ENCODE data around the gene COX8C. TPM values are rescaled to one million over a fixed set of nuclear protein-coding genes. Genes with fewer than 3 reads are reported as not detected.

Gene COX8C
- total and polyA plus RNA-seq, 10 of the 15 experiments (the other 5 are each of a cell fraction or from before 2014, with no cell fraction given), result 0.15 to 0.20 TPM; not detected in 8

DNA sequence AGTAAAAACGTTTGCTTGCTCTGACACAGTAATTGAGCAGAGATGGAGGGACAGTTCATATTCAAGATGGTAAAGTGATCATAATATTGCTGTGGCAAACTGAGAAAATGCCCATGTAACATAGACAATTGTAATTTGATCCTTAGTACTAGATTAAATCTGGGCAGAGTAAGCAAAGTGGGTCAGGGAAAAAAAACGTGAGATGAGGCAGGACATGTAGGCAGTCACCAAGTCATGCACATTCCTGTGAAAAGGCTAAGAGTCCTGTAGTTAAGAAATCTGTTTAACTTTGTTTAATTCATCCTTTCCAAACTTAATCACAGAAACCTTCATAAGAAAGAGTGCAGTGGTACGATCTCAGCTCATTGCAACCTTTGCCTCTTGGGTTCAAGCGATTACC is 30.3 kb upstream of the COX8C start:
- H3K4me1 ChIP-seq (ENCODE audit: control insufficient read depth, insufficient read depth, low read length), result peaks cover 21% of the 10 kb centered on the region
- no peak overlapping the region for H3K9ac ChIP-seq (ENCODE audit: control insufficient read depth, insufficient read depth, low read length)
- no peak overlapping the region for H3K27ac ChIP-seq (ENCODE audit: control insufficient read depth, insufficient read depth)
- intact Hi-C loops (cut with micrococcal nuclease; ENCODE audit: unreplicated experiment) (no loop called here), in situ Hi-C loops (cut with MboI) (no loop called here)
- no peaks in the 10 kb centered on the region for H4K20me1 ChIP-seq (ENCODE audit: control insufficient read depth, insufficient read depth)
- no peaks in the 10 kb centered on the region for H3K27me3 ChIP-seq (replicated peaks in 1 of 2; ENCODE audit: control insufficient read depth in 2 of 2, insufficient read depth in 2 of 2, low read length in 1 of 2)
- SMC1A ChIA-PET (ENCODE audit: uncharacterized antibody, unreplicated experiment), result interaction anchor here (1.7 to 7.4 kb wide), 3 partner anchors 14 to 109 kb away, joined by 5 to 41 read pairs (median 15); partner anchors contain the start of gene UBR7
- no peak for DNase-seq (ENCODE audit: low read depth, low spot score)
- no TSS peak for BruUV-seq (replicated peaks)
- POLR2A ChIA-PET, result interaction anchor here (0.6 kb wide), 1 partner anchor 42 kb away, joined by 3 read pairs; no protein-coding TSS in a partner anchor
- no peak for ATAC-seq
- RAD21 ChIA-PET (ENCODE audit: unreplicated experiment), result no interaction called here
- no peak overlapping the region for H3K4me3 ChIP-seq
- peaks cover 71% of the 10 kb centered on the region for H3K79me2 ChIP-seq (ENCODE audit: control insufficient read depth, insufficient read depth, low read length)
- FAIRE-seq, result no peak
- H3K36me3 ChIP-seq (ENCODE audit: control insufficient read depth in 2 of 2, insufficient read depth in 2 of 2, low read length in 1 of 2), result no peaks in the 10 kb centered on the region; a peak in 2 of 4 replicates
- CTCF ChIA-PET, result interaction anchor here (1.4 to 4.6 kb wide), 2 partner anchors 9 to 13 kb away, joined by 9 to 26 read pairs; no protein-coding TSS in a partner anchor
- WGBS (ENCODE audit: insufficient coverage, insufficient replicate concordance, low lambda C conversion rate, missing lambda C conversion rate), result 77% methylated on average over 4 of the region's 4 CpGs
- no peak overlapping the region for H3K4me2 ChIP-seq (ENCODE audit: control insufficient read depth, insufficient read depth)
- no peaks in the 10 kb centered on the region for H3K9me3 ChIP-seq (replicated peaks; ENCODE audit: control insufficient read depth, insufficient read depth, low read length)
- TF ChIP-seq CBX5 (IDR thresholded peaks at IDR 0.05; ENCODE audit: low read depth) (no peak), MEF2A (IDR thresholded peaks at IDR 0.05; ENCODE audit: insufficient read depth, low read depth, low read length) (no peak), RELA (IDR thresholded peaks at IDR 0.05; ENCODE audit: borderline replicate concordance, partially characterized antibody) (no peak), ESRRA (IDR thresholded peaks at IDR 0.05; ENCODE audit: low read length) (no peak), NFYA (IDR thresholded peaks at IDR 0.05; ENCODE audit: borderline replicate concordance, low read depth, low read length) (no peak), MEF2B (IDR thresholded peaks at IDR 0.05; ENCODE audit: partially characterized antibody, poor library complexity, severe bottlenecking) (no peak), RFX5 (IDR thresholded peaks at IDR 0.05; ENCODE audit: low read depth, low read length) (no peak), KAT2A (conservative IDR thresholded peaks at IDR 0.05; ENCODE audit: control insufficient read depth, low read depth, low read length) (no peak), EED (IDR thresholded peaks at IDR 0.05; ENCODE audit: low read depth) (no peak), POU2F2 (IDR thresholded peaks at IDR 0.05; ENCODE audit: borderline replicate concordance, low read depth, low read length) (no peak)
- no peak overlapping the region for H2AFZ ChIP-seq (ENCODE audit: control insufficient read depth, low read depth, low read length)

Data from GM12878 (cell line).